VCaP (cell line): ENCODE measurements around the gene MYO10.

Experiments used
- H3K27ac ChIP-seq: fragments of 450-650 bp; 2 replicates; pipeline ENCODE4 v1.5.1; 2017
- CTCF ChIP-seq: fragments of 450-650 bp; conservative IDR thresholded peaks from 2 replicates; pipeline ENCODE4 v1.5.1; 2017; ENCODE audit warnings: mild to moderate bottlenecking, moderate library complexity

The MYO10 gene

GRCh38 chr5:16902846-16903245, 33.2 kb downstream of the MYO10 start:
- no peak for TF ChIP-seq CTCF

GRCh38 chr5:16901021-16901644, 35.0 kb downstream of the MYO10 start:
- no peak for TF ChIP-seq CTCF
- no peak overlapping the region for H3K27ac ChIP-seq

More at GRCh38 chr5:16902846-16903245, 33.2 kb downstream of the MYO10 start:
- H3K27ac ChIP-seq = no peak overlapping the region

GRCh38 chr5:16899171-16899570, 36.9 kb downstream of the MYO10 start:
- TF ChIP-seq CTCF = no peak
- no peak overlapping the region for H3K27ac ChIP-seq

- H3K27ac ChIP-seq = peak overlapping the region; percentile 81
- no peak for TF ChIP-seq CTCF
These were observed 38.3 kb downstream of the MYO10 start for GRCh38 chr5:16897800-16898199.

- H3K27ac ChIP-seq = peak overlapping the region; percentile 81
- TF ChIP-seq CTCF = no peak
These were observed 38.8 kb downstream of the MYO10 start for GRCh38 chr5:16897284-16897704.

- H3K27ac ChIP-seq = peak overlapping the region; percentile 81
- no peak for TF ChIP-seq CTCF
These were observed 39.3 kb downstream of the MYO10 start for GRCh38 chr5:16896767-16897166.

GRCh38 chr5:16894236-16895057, 41.6 kb downstream of the MYO10 start:
- TF ChIP-seq CTCF = no peak
- H3K27ac ChIP-seq = peak overlapping the region; percentile 81
